GM21825 (cell line): ENCODE measurements around the gene HDDC3.
A peak's percentile ranks its signal among the peaks of the same experiment; 100 is the strongest.

Experiments
- ATAC-seq: cut with Tn5 transposase; IDR thresholded peaks from one replicate; pipeline ENCODE4 v1.9.1; 2021; ENCODE audit warnings: mild to moderate bottlenecking, moderate library complexity; ENCODE audit not compliant: unreplicated experiment

The HDDC3 gene

GRCh38 chr15:90954712-90955623 is 22.6 kb upstream of the HDDC3 start, which contains the start of gene RCCD1:
TSS of gene RCCD1 (plus strand) at chr15:90954884. CDS start at chr15:90956735, 1,851 bp downstream.
- peak; percentile 88 for ATAC-seq

- ATAC-seq: no peak
Observed at GRCh38 chr15:90953947-90954711, 21.8 kb upstream of the HDDC3 start.

- ATAC-seq: no peak
Observed at GRCh38 chr15:90952901-90953677, 20.7 kb upstream of the HDDC3 start.

- ATAC-seq: no peak
Observed at GRCh38 chr15:90950676-90951075, 18.3 kb upstream of the HDDC3 start.

GRCh38 chr15:90949979-90950675 is 17.8 kb upstream of the HDDC3 start:
- no peak for ATAC-seq

- ATAC-seq: no peak
Observed at GRCh38 chr15:90948506-90948905, 16.2 kb upstream of the HDDC3 start.

- no peak for ATAC-seq
Observed at GRCh38 chr15:90947577-90948357, 15.4 kb upstream of the HDDC3 start.

GRCh38 chr15:90946941-90947576 is 14.7 kb upstream of the HDDC3 start:
- no peak for ATAC-seq

- no peak for ATAC-seq
Observed at GRCh38 chr15:90946538-90946937, 14.2 kb upstream of the HDDC3 start.

GRCh38 chr15:90945091-90945490 is 12.7 kb upstream of the HDDC3 start:
- no peak for ATAC-seq

GRCh38 chr15:90942354-90943120 is 10.2 kb upstream of the HDDC3 start:
- no peak for ATAC-seq

- no peak for ATAC-seq
Observed at GRCh38 chr15:90941038-90941437, 8.7 kb upstream of the HDDC3 start.

GRCh38 chr15:90939756-90940155 is 7.4 kb upstream of the HDDC3 start:
- no peak for ATAC-seq

- ATAC-seq: no peak
Observed at GRCh38 chr15:90938261-90938660, 5.9 kb upstream of the HDDC3 start.

GRCh38 chr15:90936823-90937222 is 4.5 kb upstream of the HDDC3 start:
- ATAC-seq: no peak

- peak; percentile 60 for ATAC-seq
Observed at GRCh38 chr15:90934949-90935751, 2.8 kb upstream of the HDDC3 start, which contains the start of gene UNC45A. TSS of gene UNC45A (plus strand) at chr15:90935285. CDS start at chr15:90935325, 40 bp downstream.

GRCh38 chr15:90934256-90934948 is 2.1 kb upstream of the HDDC3 start:
- ATAC-seq: peak; percentile 30
